ENCODE results near the gene SPON1. TPM values are rescaled to one million over a fixed set of nuclear protein-coding genes. Genes with fewer than 3 reads are reported as not detected.

The SPON1 gene
- total RNA-seq, 2 experiments from 2014 or later: 0.22 to 0.31 TPM

- ChIA-PET CTCF (interaction anchor here (1.0 to 7.2 kb wide), 6 partner anchors 56 to 151 kb away, joined by 3 to 147 read pairs (median 4); no protein-coding TSS in a partner anchor), POLR2A (no interaction called here)
- Mint-ChIP-seq H3K9me3 (no peaks in the 10 kb centered on the region), H3K27ac (no peak overlapping the region), H3K27me3 (no peaks in the 10 kb centered on the region), H3K36me3 (no peaks in the 10 kb centered on the region), H3K4me1 (ENCODE audit: low read depth) (peaks cover 2% of the 10 kb centered on the region), H3K4me3 (no peak overlapping the region)
- intact Hi-C loops (cut with micrococcal nuclease): loop anchor here (5.0 kb wide), 1 partner anchor 603 kb away; no protein-coding TSS in a partner anchor
- no peak for DNase-seq
These were observed 342.1 kb downstream of the SPON1 start for GRCh38 chr11:14304601-14305000.

DNA sequence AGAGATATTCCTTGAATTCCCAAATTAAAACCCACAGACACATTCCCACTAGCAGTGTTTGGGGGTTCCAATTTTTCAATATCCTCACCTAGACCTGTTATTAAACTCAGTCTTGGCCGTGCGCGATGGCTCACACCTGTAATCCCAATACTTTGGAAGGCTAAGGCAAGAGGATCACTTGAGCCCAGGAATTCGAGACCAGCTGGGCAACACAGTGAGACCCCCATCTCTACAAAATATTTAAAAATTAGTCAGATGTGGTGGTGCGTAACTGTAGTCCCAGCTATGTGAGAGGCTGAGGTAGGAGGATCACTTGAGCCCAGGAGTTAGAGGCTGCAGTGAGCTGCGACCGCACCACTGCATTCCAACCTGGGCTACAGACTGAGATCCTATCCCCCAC is 343.1 kb downstream of the SPON1 start:
- H3K27me3 Mint-ChIP-seq: no peaks in the 10 kb centered on the region
- H3K27ac Mint-ChIP-seq: no peak overlapping the region
- intact Hi-C loops (cut with micrococcal nuclease): no loop called here
- CTCF ChIA-PET: interaction anchor here (0.6 to 7.2 kb wide), 4 partner anchors 12 to 903 kb away, joined by 3 to 147 read pairs (median 7); no protein-coding TSS in a partner anchor
- H3K4me3 Mint-ChIP-seq: no peak overlapping the region
- no peaks in the 10 kb centered on the region for H3K36me3 Mint-ChIP-seq
- H3K9me3 Mint-ChIP-seq: no peaks in the 10 kb centered on the region
- no peak for DNase-seq
- POLR2A ChIA-PET: no interaction called here
- peaks cover 2% of the 10 kb centered on the region for H3K4me1 Mint-ChIP-seq (ENCODE audit: low read depth)

- H3K27ac Mint-ChIP-seq: no peak overlapping the region
- H3K36me3 Mint-ChIP-seq: no peaks in the 10 kb centered on the region
- intact Hi-C loops (cut with micrococcal nuclease): no loop called here
- H3K4me3 Mint-ChIP-seq: no peak overlapping the region
- peaks cover 2% of the 10 kb centered on the region for H3K4me1 Mint-ChIP-seq (ENCODE audit: low read depth)
- DNase-seq: no peak
- ChIA-PET POLR2A (no interaction called here), CTCF (no interaction called here)
- no peaks in the 10 kb centered on the region for H3K9me3 Mint-ChIP-seq
- no peaks in the 10 kb centered on the region for H3K27me3 Mint-ChIP-seq
These were observed 344.0 kb downstream of the SPON1 start for GRCh38 chr11:14306481-14306880.

DNA sequence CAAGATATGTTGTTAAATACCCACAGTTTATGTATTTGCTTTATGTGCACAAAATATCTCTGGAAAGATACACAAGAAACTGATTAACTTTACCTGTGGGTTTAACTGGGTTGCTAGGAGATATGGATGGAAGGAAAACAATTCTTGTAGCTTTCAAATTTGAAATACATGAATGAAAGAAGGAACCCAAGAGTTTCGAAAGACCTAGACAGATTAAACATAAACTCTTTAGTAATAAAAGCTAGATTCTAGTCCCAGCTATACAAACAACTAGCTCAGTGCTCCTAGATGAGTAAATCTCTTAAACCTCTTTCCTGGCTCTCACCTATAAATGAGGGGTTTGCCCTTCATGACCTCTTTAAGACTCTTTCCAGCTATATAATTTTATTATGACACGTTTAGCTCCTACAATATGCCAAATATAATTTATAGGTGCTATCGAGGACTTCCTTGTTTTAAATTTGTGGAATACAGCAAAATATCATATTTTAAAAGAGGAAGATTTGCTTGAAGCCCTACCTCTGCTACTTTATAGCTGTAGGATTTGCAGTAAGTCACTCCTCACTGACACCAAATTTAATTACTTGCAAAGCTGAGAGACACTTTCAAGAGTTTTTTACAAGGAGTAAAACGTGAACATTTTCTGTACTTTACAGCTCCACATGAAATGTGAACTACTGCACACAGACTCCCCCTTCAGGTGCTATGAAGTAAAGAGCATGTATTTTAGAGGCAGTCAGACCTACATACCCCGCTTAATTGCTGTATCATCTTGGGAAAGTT is 345.8 kb downstream of the SPON1 start:
- Mint-ChIP-seq H3K27me3 (no peaks in the 10 kb centered on the region), H3K27ac (no peak overlapping the region), H3K4me1 (ENCODE audit: low read depth) (peaks cover 10% of the 10 kb centered on the region), H3K9me3 (no peaks in the 10 kb centered on the region), H3K36me3 (no peaks in the 10 kb centered on the region), H3K4me3 (no peak overlapping the region)
- CTCF ChIA-PET: interaction anchor here (0.5 to 1.6 kb wide), 24 partner anchors 8 to 566 kb away, joined by 3 to 15 read pairs (median 4); no protein-coding TSS in a partner anchor
- intact Hi-C loops (cut with micrococcal nuclease): loop anchor here (2.0 kb wide), 2 partner anchors 28 to 110 kb away; no protein-coding TSS in a partner anchor
- POLR2A ChIA-PET: no interaction called here
- no peak for DNase-seq

DNA sequence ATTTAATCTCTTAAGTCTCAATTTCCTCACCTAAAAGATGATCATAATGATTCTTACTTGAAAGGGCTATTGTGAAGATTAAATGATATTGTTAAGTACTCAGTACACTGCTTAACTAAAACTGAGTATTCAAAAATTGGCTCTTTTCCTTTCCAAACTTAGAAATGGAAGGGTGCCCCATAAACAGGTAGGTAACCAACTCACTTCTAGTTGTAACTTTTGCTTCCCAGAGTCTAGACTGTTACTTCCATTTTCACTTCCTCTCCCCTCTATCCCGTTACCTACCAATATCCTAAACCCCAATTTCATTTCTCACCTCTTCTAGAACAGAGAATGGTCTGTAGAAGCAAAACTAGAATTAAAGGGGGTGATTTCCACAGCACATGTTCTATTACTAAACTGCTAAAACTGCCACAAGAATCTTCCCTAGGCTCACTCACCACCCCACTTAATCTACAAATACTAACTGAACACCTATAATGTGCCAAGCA is 346.4 kb downstream of the SPON1 start:
- no peaks in the 10 kb centered on the region for H3K36me3 Mint-ChIP-seq
- CTCF ChIA-PET: interaction anchor here (0.7 to 1.6 kb wide), 15 partner anchors 8 to 357 kb away, joined by 3 to 15 read pairs (median 5); no protein-coding TSS in a partner anchor
- intact Hi-C loops (cut with micrococcal nuclease): loop anchor here (2.0 kb wide), 2 partner anchors 28 to 110 kb away; no protein-coding TSS in a partner anchor

GRCh38 chr11:14309425-14310192 is 347.1 kb downstream of the SPON1 start:
- H3K27me3 Mint-ChIP-seq: no peaks in the 10 kb centered on the region
- no peak overlapping the region for H3K4me3 Mint-ChIP-seq
- no peaks in the 10 kb centered on the region for H3K9me3 Mint-ChIP-seq
- no peak overlapping the region for H3K27ac Mint-ChIP-seq
- ChIA-PET CTCF (interaction anchor here (0.7 to 1.6 kb wide), 4 partner anchors 9 to 107 kb away, joined by 3 to 6 read pairs (median 6); no protein-coding TSS in a partner anchor), POLR2A (no interaction called here)
- no peak for DNase-seq
- no peaks in the 10 kb centered on the region for H3K36me3 Mint-ChIP-seq
- peaks cover 20% of the 10 kb centered on the region for H3K4me1 Mint-ChIP-seq (ENCODE audit: low read depth)
- intact Hi-C loops (cut with micrococcal nuclease): loop anchor here (2.0 kb wide), 2 partner anchors 27 to 109 kb away; no protein-coding TSS in a partner anchor

More for the DNA sequence above, 346.4 kb downstream of the SPON1 start:
- Mint-ChIP-seq H3K4me1 (ENCODE audit: low read depth) (peaks cover 17% of the 10 kb centered on the region), H3K9me3 (no peaks in the 10 kb centered on the region), H3K27ac (no peak overlapping the region), H3K4me3 (no peak overlapping the region), H3K27me3 (no peaks in the 10 kb centered on the region)
- DNase-seq: no peak
- POLR2A ChIA-PET: no interaction called here

DNA sequence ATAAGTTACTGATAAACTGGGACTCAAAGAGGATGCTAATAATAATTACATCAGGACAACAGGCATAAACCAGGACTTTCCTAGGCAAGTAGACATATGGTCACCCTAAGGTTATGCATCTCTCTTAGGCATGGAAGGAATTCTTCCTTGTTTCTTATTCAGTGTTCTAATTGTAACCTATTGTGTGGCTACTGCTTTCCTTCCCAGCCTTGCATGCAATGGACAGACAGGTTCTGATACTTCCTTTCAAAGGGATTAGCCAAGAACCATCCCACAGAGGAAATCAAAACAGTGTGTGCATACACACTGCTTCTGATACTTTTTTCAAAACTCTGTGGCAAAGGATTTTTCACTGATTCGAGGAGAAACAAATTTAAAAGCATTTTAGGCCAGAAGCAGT is 348.2 kb downstream of the SPON1 start:
- Mint-ChIP-seq H3K27ac (no peak overlapping the region), H3K27me3 (no peaks in the 10 kb centered on the region), H3K36me3 (no peaks in the 10 kb centered on the region), H3K4me3 (no peak overlapping the region), H3K4me1 (ENCODE audit: low read depth) (peaks cover 26% of the 10 kb centered on the region), H3K9me3 (no peaks in the 10 kb centered on the region)
- CTCF ChIA-PET: interaction anchor here (3.2 kb wide), 1 partner anchor 10 kb away, joined by 15 read pairs; no protein-coding TSS in a partner anchor
- POLR2A ChIA-PET: no interaction called here
- DNase-seq: no peak
- intact Hi-C loops (cut with micrococcal nuclease): no loop called here

DNA sequence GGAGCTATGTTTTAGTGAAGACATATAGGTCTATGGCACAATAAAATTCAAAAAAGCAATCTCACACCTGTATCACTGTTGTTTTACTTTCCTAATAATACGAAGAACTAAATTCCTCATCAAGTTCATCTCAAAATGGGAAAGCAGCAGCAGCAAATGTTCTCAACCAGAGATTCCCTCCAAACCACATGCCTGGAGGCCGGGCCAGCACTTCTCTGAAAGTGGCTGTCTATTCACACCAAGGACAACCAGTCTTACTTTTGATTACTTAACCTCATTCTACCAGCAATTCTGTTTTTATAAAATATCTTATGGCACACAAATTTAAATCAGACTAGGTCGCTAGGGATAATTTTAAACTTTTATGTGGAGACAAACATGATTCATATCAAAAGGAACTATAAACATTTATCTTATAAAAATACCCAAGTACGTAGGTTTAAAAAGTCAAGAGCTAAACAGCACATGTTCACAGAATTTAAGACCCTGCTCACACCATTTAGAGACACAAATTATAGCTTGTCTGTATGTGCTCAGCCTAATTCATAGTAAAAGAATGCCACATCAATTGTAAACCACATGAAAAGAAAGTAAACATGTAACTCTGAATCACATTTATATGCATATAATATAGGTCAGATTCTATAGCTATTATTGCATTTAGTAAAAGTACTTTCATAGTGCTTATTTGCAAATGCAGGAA is 350.4 kb downstream of the SPON1 start:
- Mint-ChIP-seq H3K9me3 (no peaks in the 10 kb centered on the region), H3K27ac (no peak overlapping the region), H3K4me1 (ENCODE audit: low read depth) (peaks cover 26% of the 10 kb centered on the region), H3K27me3 (no peaks in the 10 kb centered on the region), H3K4me3 (no peak overlapping the region), H3K36me3 (no peaks in the 10 kb centered on the region)
- ChIA-PET POLR2A (interaction anchor here (0.6 to 0.9 kb wide), 2 partner anchors 46 to 142 kb away, joined by 3 read pairs; no protein-coding TSS in a partner anchor), CTCF (interaction anchor here (1.1 to 3.2 kb wide), 2 partner anchors 12 to 45 kb away, joined by 3 to 15 read pairs; no protein-coding TSS in a partner anchor)
- intact Hi-C loops (cut with micrococcal nuclease): no loop called here
- no peak for DNase-seq

DNA sequence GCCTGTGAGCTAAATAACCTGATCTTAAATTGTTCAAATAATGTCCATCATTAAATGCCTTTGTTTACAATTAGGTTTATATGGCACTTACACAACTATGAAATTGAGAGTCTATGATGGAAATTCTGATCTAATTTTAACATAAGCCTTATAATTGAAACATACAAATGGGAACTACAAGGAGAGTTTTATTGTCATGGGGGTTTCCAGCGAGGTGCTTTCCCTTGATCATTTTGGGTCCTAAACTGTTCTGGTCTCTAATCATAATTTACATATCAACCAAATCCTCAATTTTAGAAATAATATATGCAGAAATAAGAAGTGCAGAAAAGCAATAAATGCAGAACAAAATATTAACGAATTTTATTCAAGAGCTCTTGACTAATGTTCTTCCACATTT is 351.6 kb downstream of the SPON1 start:
- POLR2A ChIA-PET: no interaction called here
- intact Hi-C loops (cut with micrococcal nuclease): no loop called here
- DNase-seq: no peak
- Mint-ChIP-seq H3K27me3 (no peaks in the 10 kb centered on the region), H3K9me3 (no peaks in the 10 kb centered on the region), H3K4me1 (ENCODE audit: low read depth) (peaks cover 30% of the 10 kb centered on the region), H3K36me3 (no peaks in the 10 kb centered on the region), H3K27ac (no peak overlapping the region), H3K4me3 (no peak overlapping the region)
- CTCF ChIA-PET: interaction anchor here (1.1 to 2.5 kb wide), 3 partner anchors 36 to 141 kb away, joined by 3 to 6 read pairs (median 3); no protein-coding TSS in a partner anchor

DNA sequence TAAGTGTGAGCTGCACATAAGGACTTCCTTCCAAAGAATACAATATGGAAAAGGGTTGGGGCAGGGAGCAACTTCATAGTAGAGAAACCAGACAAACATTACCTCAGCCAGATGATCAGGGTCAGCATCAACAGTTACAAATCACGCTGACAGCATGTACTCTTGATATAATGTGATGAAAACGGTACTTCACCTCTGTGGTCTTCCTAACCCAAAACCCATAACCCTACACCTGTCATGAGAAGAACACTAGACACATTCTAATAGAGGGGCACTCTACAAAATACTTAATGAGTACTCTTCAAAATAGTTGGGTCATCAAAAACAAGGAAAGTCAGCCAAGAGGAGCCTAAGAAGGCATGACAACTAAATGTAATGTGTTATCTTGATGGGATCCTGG is 352.6 kb downstream of the SPON1 start:
- POLR2A ChIA-PET: no interaction called here
- Mint-ChIP-seq H3K27me3 (no peaks in the 10 kb centered on the region), H3K27ac (no peak overlapping the region), H3K4me3 (no peak overlapping the region), H3K4me1 (ENCODE audit: low read depth) (peaks cover 37% of the 10 kb centered on the region), H3K9me3 (no peaks in the 10 kb centered on the region), H3K36me3 (no peaks in the 10 kb centered on the region)
- CTCF ChIA-PET: interaction anchor here (1.1 to 2.5 kb wide), 2 partner anchors 35 to 140 kb away, joined by 3 to 6 read pairs; no protein-coding TSS in a partner anchor
- no peak for DNase-seq
- intact Hi-C loops (cut with micrococcal nuclease): no loop called here
